Osteoblast (primary cell): ENCODE measurements around the gene KCNE1. TPM values are rescaled to one million over a fixed set of nuclear protein-coding genes. Genes with fewer than 3 reads are reported as not detected.
"Not testable (repeated sequence)": the region's sequence is repeated elsewhere in the genome, so short reads cannot be mapped to it uniquely, and the experiment has no call there.

Experiments
- DNase-seq: peaks from one replicate; pipeline ENCODE4 v3.0.0; 2011; ENCODE audit warnings: low spot score, mixed read lengths; ENCODE audit not compliant: insufficient read length; ENCODE audit errors: missing footprints
- H2AFZ ChIP-seq: 2 replicates; pipeline ENCODE4 v1.6.0; 2011; ENCODE audit warnings: mild to moderate bottlenecking, low read length
- H3K27ac ChIP-seq: 2 replicates; pipeline ENCODE4 v1.5.1; 2011; ENCODE audit warnings: mild to moderate bottlenecking, low read depth, low read length, moderate library complexity
- H3K27me3 ChIP-seq: 2 replicates; pipeline ENCODE4 v1.6.0; 2012; ENCODE audit warnings: mild to moderate bottlenecking, control low read depth, inconsistent platforms, low read length, moderate library complexity; ENCODE audit not compliant: insufficient read depth
- H3K36me3 ChIP-seq: 2 replicates; pipeline ENCODE4 v1.5.1; 2011; ENCODE audit warnings: mild to moderate bottlenecking, low read length, control low read depth, moderate library complexity; ENCODE audit not compliant: insufficient read depth
- H3K4me1 ChIP-seq: 2 replicates; pipeline ENCODE4 v1.5.1; 2011; ENCODE audit warnings: mild to moderate bottlenecking, low read length, control low read depth, moderate library complexity; ENCODE audit not compliant: insufficient read depth
- H3K4me2 ChIP-seq: 2 replicates; pipeline ENCODE4 v1.6.0; 2011; ENCODE audit warnings: mild to moderate bottlenecking, low read length; ENCODE audit not compliant: insufficient read depth
- H3K4me3 ChIP-seq: fragments of 200-600 bp; sonication (generic); 3 replicates; pipeline ENCODE4 v1.5.1; 2012; ENCODE audit warnings: mild to moderate bottlenecking, low read length, inconsistent platforms; ENCODE audit not compliant: insufficient read depth
- H3K79me2 ChIP-seq: 2 replicates; pipeline ENCODE4 v1.6.0; 2012; ENCODE audit warnings: mild to moderate bottlenecking, low read length, control low read depth, inconsistent platforms; ENCODE audit not compliant: insufficient read depth
- H3K9me3 ChIP-seq: 2 replicates; pipeline ENCODE4 v1.5.1; 2011; ENCODE audit warnings: low read depth, low read length, control low read depth
- H4K20me1 ChIP-seq: 2 replicates; pipeline ENCODE4 v1.6.0; 2012; ENCODE audit warnings: mild to moderate bottlenecking, low read length, control low read depth; ENCODE audit not compliant: insufficient read depth
- small RNA-seq: library from RNA; depleted of rRNA; stranded (forward); fragments of <200 nt; gene quantifications from one replicate; pipeline ENCODE3, GENCODE V24; 2012
- total RNA-seq: library from RNA; depleted of rRNA; stranded (reverse); fragments of >200 nt; gene quantifications from 2 replicates; pipeline ENCODE4 v1.2.3, GENCODE V29; 2012

The KCNE1 gene
- total RNA-seq, 1 donor: 0.72 TPM

DNA sequence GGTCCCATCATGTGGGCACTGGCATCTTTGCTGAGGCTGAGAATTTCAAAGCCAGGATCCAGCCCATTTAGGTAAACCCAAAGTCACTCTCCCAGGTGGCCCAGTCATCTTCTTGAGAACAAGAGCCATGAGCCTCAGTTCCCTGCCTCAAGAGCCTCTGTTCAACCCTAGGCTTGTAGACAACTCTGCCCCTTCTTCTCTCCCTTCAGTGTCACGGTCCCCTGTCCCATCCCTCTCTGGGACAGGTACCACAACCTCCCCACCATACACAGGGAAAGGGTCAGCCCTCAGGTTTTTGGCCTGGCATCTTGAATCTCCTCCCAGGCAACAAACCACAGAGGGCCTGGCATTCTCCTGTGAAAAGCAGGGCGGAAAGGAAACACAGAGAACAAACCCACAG is 106.3 kb downstream of the KCNE1 start:
- not testable (repeated sequence) for H3K36me3 ChIP-seq, H3K27ac ChIP-seq, H3K4me1 ChIP-seq, H3K9me3 ChIP-seq, H2AFZ ChIP-seq, H3K79me2 ChIP-seq, H3K4me3 ChIP-seq, H3K4me2 ChIP-seq, H4K20me1 ChIP-seq, H3K27me3 ChIP-seq, DNase-seq

DNA sequence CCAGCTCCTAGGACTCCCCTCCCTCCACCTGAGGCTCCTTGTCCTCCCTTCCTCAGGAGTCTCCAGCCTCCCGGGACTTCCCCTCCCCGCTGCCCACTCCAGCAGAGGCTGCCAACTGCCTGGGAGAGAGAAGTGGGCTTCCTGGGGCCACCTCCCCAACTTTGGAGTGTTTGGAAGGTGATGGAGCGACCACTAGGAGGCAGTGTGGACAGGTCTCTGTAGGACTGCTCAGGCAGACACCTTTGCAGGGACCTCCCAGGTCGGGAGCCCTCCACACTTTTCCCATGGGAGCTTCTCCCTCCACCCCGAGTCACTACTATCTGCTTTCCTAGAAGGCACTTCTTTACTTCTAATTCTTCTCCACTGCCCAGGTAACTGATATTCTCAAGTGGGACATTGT is 107.3 kb downstream of the KCNE1 start:
- not testable (repeated sequence) for H2AFZ ChIP-seq, H3K9me3 ChIP-seq, H3K4me1 ChIP-seq, H3K79me2 ChIP-seq, H3K4me2 ChIP-seq, H3K27ac ChIP-seq, DNase-seq, H3K27me3 ChIP-seq, H3K36me3 ChIP-seq, H3K4me3 ChIP-seq, H4K20me1 ChIP-seq

DNA sequence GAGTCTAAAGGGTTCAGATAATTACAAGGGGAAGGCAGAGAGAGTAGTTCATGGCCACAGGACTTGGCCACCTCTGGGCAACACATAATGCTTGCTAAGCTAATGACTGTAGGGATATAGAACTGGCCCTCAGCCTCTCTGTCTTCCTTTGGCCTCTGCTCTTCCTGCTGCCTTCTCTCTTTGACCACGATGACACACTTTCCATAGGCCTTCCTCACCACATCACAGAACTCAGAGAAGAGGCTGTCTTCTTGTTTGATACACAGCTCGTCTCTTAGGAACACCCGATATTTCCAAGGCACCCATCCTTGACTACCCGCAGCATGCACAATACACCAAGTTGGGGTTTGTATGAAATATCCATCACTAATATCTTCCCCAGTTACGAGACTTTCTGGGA is 111.5 kb downstream of the KCNE1 start:
- H3K27ac ChIP-seq: not testable (repeated sequence)

More for the DNA sequence above, 111.5 kb downstream of the KCNE1 start:
- H3K4me3 ChIP-seq, H3K36me3 ChIP-seq, H3K79me2 ChIP-seq, DNase-seq, H3K9me3 ChIP-seq, H3K4me2 ChIP-seq, H3K4me1 ChIP-seq, H4K20me1 ChIP-seq, H2AFZ ChIP-seq, H3K27me3 ChIP-seq: not testable (repeated sequence)

Small RNA genes lying within 50 kb of the gene (small RNA-seq; reads per million reads assigned to genes)
- not detected for gene RF00614

Other genes starting within 250 kb of the KCNE1 start
- not detected in 2 replicates for gene KCNE2, start 148.2 kb downstream of the KCNE1 start, total RNA-seq
- 8.0 and 18.5 TPM in 2 replicates for gene SMIM11, start 136.7 kb downstream of the KCNE1 start, total RNA-seq
- gene SMIM34, start 88.3 kb downstream of the KCNE1 start, total RNA-seq: 0.29 TPM in 1 of 2 replicates, not detected in the other
- gene RCAN1, start 102.9 kb upstream of the KCNE1 start, total RNA-seq: 99.6 and 103 TPM in 2 replicates
- under 0.01 TPM in 2 replicates for gene CLIC6, start 156.8 kb upstream of the KCNE1 start, total RNA-seq